Progenitor cell of endocrine pancreas (in vitro differentiated cells): ENCODE results near the gene ZNF892. TPM values are rescaled to one million over a fixed set of nuclear protein-coding genes. Genes with fewer than 3 reads are reported as not detected.
"Not testable (repeated sequence)": the region's sequence is repeated elsewhere in the genome, so short reads cannot be mapped to it uniquely, and the experiment has no call there.

Source experiments
- DNase-seq: peaks from one replicate; pipeline ENCODE4 v3.0.0; 2021; ENCODE audit warnings: low spot score; ENCODE audit not compliant: unreplicated experiment
- H3K27ac Mint-ChIP-seq: 2 replicates; pipeline ENCODE4 v1.8.0; 2021; ENCODE audit warnings: mild to moderate bottlenecking, moderate library complexity, mixed read lengths
- H3K27me3 Mint-ChIP-seq: 2 replicates; pipeline ENCODE4 v1.8.0; 2021; ENCODE audit warnings: mixed read lengths
- H3K36me3 Mint-ChIP-seq: 2 replicates; pipeline ENCODE4 v1.8.0; 2022; ENCODE audit warnings: mixed read lengths; ENCODE audit not compliant: insufficient read depth
- H3K4me1 Mint-ChIP-seq: 2 replicates; pipeline ENCODE4 v1.8.0; 2021; ENCODE audit warnings: low read depth, mixed read lengths
- H3K4me3 Mint-ChIP-seq: 2 replicates; pipeline ENCODE4 v1.8.0; 2021; ENCODE audit warnings: low read depth, mild to moderate bottlenecking, moderate library complexity, mixed read lengths
- H3K9me3 Mint-ChIP-seq: 2 replicates; pipeline ENCODE4 v1.8.0; 2021; ENCODE audit warnings: low read depth, mixed read lengths
- CTCF ChIP-seq: fragments of 200-600 bp; sonication (generic); IDR thresholded peaks from one replicate; pipeline ENCODE4 v1.5.0; 2021; ENCODE audit warnings: antibody characterized with exemption, mild to moderate bottlenecking; ENCODE audit not compliant: unreplicated experiment
- total RNA-seq: library from RNA; stranded (reverse); gene quantifications from 2 replicates; pipeline ENCODE4 v1.2.1, GENCODE V29; 2021

Gene ZNF892
- total RNA-seq, 1 donor from 2014 or later: 18.0 TPM

GRCh38 chr2:95179451-95179850 lies 27.9 kb upstream of the ZNF892 start:
- TF ChIP-seq CTCF: no peak
- no peak for DNase-seq
- no peak overlapping the region for H3K4me3 Mint-ChIP-seq
- peaks cover 37% of the 10 kb centered on the region for H3K36me3 Mint-ChIP-seq
- H3K4me1 Mint-ChIP-seq: no peaks in the 10 kb centered on the region
- no peak overlapping the region for H3K27ac Mint-ChIP-seq
- H3K9me3 Mint-ChIP-seq: no peaks in the 10 kb centered on the region
- no peaks in the 10 kb centered on the region for H3K27me3 Mint-ChIP-seq

GRCh38 chr2:95181774-95182173 lies 25.5 kb upstream of the ZNF892 start:
- Mint-ChIP-seq H3K27ac (no peak overlapping the region), H3K27me3 (no peaks in the 10 kb centered on the region), H3K36me3 (peaks cover 37% of the 10 kb centered on the region), H3K4me3 (no peak overlapping the region), H3K4me1 (no peaks in the 10 kb centered on the region), H3K9me3 (no peaks in the 10 kb centered on the region)
- no peak for DNase-seq
- no peak for TF ChIP-seq CTCF

- Mint-ChIP-seq H3K27ac (no peak overlapping the region), H3K4me1 (no peaks in the 10 kb centered on the region), H3K27me3 (peaks cover 11% of the 10 kb centered on the region), H3K9me3 (no peaks in the 10 kb centered on the region), H3K36me3 (peaks cover 27% of the 10 kb centered on the region), H3K4me3 (no peak overlapping the region)
- TF ChIP-seq CTCF: no peak
- DNase-seq: no peak
These were observed 22.1 kb upstream of the ZNF892 start for GRCh38 chr2:95185197-95185596.

GRCh38 chr2:95185973-95186372 lies 21.3 kb upstream of the ZNF892 start:
- no peak for TF ChIP-seq CTCF
- H3K27ac Mint-ChIP-seq: no peak overlapping the region
- H3K27me3 Mint-ChIP-seq: peaks cover 19% of the 10 kb centered on the region
- H3K36me3 Mint-ChIP-seq: peaks cover 22% of the 10 kb centered on the region
- no peaks in the 10 kb centered on the region for H3K9me3 Mint-ChIP-seq
- H3K4me1 Mint-ChIP-seq: no peaks in the 10 kb centered on the region
- no peak for DNase-seq
- H3K4me3 Mint-ChIP-seq: no peak overlapping the region

- H3K9me3 Mint-ChIP-seq, H3K27ac Mint-ChIP-seq, H3K4me3 Mint-ChIP-seq, H3K4me1 Mint-ChIP-seq, H3K36me3 Mint-ChIP-seq: not testable (repeated sequence)
- H3K27me3 Mint-ChIP-seq: peaks cover 52% of the 10 kb centered on the region
- TF ChIP-seq CTCF: peak; percentile 70
- peak; percentile 57 for DNase-seq
These were observed 14.4 kb upstream of the ZNF892 start for GRCh38 chr2:95192956-95193355.
